Esophagus muscularis mucosa (tissue), 4 donors: ENCODE results near the gene MAGIX. TPM values are rescaled to one million over a fixed set of nuclear protein-coding genes. Genes with fewer than 3 reads are reported as not detected.

Experiments used
- DNase-seq: peaks from one replicate; pipeline ENCODE4 v3.0.0-alpha.2; 2017; ENCODE audit errors: extremely low spot score
- H3K27ac ChIP-seq, 4 donors: fragments of 200-600 bp; sonication (generic); replicated peaks in 1 of 4; 1 replicate in 3 of 4; 2 replicates in 1 of 4; pipeline ENCODE4 v1.5.1; 2016 to 2019; ENCODE audit warnings: mild to moderate bottlenecking in 1 of 4
- H3K27me3 ChIP-seq, 4 donors: fragments of 200-600 bp; sonication (generic); one replicate each; pipeline versions ENCODE4 v1.5.1 to v1.6.0; 2016 to 2019
- H3K36me3 ChIP-seq, 4 donors: fragments of 200-600 bp; sonication (generic); one replicate each; pipeline ENCODE4 v1.5.1; 2016 to 2019
- H3K4me1 ChIP-seq, 4 donors: fragments of 200-600 bp; sonication (generic); one replicate each; pipeline ENCODE4 v1.5.1; 2016 to 2019
- H3K4me3 ChIP-seq, 4 donors: fragments of 200-600 bp; sonication (generic); 1 replicate in 2 of 4; 2 replicates in 2 of 4; pipeline ENCODE4 v1.5.1; 2016 to 2019; ENCODE audit warnings: mild to moderate bottlenecking in 4 of 4, moderate library complexity in 1 of 4
- H3K9me3 ChIP-seq, 4 donors: fragments of 200-600 bp; sonication (generic); 1 replicate in 3 of 4; 2 replicates in 1 of 4; pipeline ENCODE4 v1.5.1; 2016 to 2019
- EP300 ChIP-seq: sonication (generic); formaldehyde crosslinking; IDR thresholded peaks from one replicate; pipeline ENCODE4 v1.6.1; 2017; ENCODE audit warnings: antibody characterized with exemption
- POLR2A ChIP-seq: fragments of 450-650 bp; IDR thresholded peaks from one replicate; pipeline ENCODE4 v1.6.1; 2017; ENCODE audit warnings: antibody characterized with exemption, moderate library complexity, mild to moderate bottlenecking, low read depth
- POLR2AphosphoS5 ChIP-seq, 2 donors: sonication (generic); formaldehyde crosslinking; IDR thresholded peaks; one replicate each; pipeline ENCODE4 v1.6.1; 2017; ENCODE audit warnings: antibody characterized with exemption in 2 of 2
- WGBS: methylation state at CpG from one replicate; pipeline ENCODE4 v1.1.5; 2018; 5-methylcytosine and 5-hydroxymethylcytosine counted together
- intact Hi-C: fragments of 100-400 bp; cut with DNase I; formaldehyde crosslinking; loops from one replicate; pipeline ENCODE4 v1.15.1; 2023
- total RNA-seq, 4 donors: library from RNA; depleted of rRNA; stranded (reverse); fragments of >200 nt; gene quantifications; one replicate each; pipeline versions ENCODE4 v1.1.0 to v1.2.1, GENCODE V29; 2016
- TF ChIP-seq, protein P1 (sequence below), 3 experiments: fragments of 200-600 bp in 2 of 3; fragments of 450-650 bp in 1 of 3; sonication (generic) in 2 of 3; IDR thresholded peaks; one replicate each; pipeline ENCODE4 v1.5.1; 2017 to 2019; ENCODE audit warnings: antibody characterized with exemption in 3 of 3, mild to moderate bottlenecking in 2 of 3, moderate library complexity in 1 of 3

Gene MAGIX
- total RNA-seq, 4 donors from 2014 or later = 1.5 to 4.2 (median 3.6) TPM

- Histone ChIP-seq H3K27me3 (no peaks in the 10 kb centered on the region), H3K4me3 (peak overlapping the region in 1 of 4 donors; percentile 39), H3K27ac (no peak overlapping the region), H3K9me3 (no peaks in the 10 kb centered on the region), H3K4me1 (peaks cover 4 to 16% (median 13%) of the 10 kb centered on the region in 4 donors), H3K36me3 (no peaks in the 10 kb centered on the region)
- 44% methylated on average over 11 of the region's 11 CpGs for WGBS
- no peak for DNase-seq
- intact Hi-C loops = no loop called here
- TF ChIP-seq POLR2A = no peak
- TF ChIP-seq, protein P1, sequence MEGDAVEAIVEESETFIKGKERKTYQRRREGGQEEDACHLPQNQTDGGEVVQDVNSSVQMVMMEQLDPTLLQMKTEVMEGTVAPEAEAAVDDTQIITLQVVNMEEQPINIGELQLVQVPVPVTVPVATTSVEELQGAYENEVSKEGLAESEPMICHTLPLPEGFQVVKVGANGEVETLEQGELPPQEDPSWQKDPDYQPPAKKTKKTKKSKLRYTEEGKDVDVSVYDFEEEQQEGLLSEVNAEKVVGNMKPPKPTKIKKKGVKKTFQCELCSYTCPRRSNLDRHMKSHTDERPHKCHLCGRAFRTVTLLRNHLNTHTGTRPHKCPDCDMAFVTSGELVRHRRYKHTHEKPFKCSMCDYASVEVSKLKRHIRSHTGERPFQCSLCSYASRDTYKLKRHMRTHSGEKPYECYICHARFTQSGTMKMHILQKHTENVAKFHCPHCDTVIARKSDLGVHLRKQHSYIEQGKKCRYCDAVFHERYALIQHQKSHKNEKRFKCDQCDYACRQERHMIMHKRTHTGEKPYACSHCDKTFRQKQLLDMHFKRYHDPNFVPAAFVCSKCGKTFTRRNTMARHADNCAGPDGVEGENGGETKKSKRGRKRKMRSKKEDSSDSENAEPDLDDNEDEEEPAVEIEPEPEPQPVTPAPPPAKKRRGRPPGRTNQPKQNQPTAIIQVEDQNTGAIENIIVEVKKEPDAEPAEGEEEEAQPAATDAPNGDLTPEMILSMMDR (IDR thresholded peaks at IDR 0.05) = no peak
- no peak for TF ChIP-seq POLR2AphosphoS5 (IDR thresholded peaks at IDR 0.05)
- TF ChIP-seq EP300 = no peak
These were observed 36.7 kb downstream of the MAGIX start for GRCh38 chrX:49199315-49199595.

DNA sequence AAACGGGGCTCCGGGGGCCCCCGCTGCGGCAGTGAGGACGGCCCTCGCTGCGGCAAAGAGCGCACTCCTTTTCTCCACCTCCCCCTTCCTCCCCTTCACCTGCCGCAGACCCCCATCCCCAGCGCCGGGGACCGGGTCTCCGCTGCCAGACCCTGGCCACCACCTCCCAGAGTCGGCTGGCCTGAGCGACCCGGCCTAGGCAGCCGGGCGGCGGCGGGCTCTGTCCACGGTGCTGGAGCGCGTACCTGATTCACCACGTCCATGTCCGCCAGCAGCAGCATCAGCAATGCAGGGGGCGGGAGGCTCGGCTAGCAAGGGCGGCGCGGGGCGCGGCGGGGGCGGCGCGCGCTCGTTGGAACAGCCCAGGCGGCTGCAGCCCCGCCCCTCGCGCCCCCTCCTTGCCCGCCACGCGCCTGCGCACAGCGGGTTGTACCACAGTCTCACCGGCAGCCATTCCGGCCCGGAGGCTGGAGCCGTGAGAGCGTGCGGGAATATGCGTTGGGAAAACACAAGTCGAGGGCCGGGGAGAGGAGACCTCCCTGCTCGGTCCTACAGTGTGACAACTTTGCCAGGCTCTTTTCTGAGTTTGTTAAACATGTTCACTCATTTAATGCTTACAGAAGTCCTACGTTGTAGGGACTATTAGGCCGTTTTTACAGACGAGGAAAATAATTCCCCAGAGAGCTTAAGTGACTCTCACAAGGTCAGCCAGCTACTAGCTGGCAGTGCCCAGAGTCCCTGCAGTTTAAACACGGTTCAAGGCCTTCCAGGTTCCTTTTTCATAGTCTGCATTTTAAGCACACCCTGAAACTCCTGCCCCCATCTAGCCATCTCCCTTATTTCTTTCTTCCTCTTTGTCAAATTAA lies 37.6 kb downstream of the MAGIX start, which contains the start of gene SYP:
SYP (minus strand) TSS at position 288 of the 866 bp plus-strand sequence; CDS start at position 281, 7 bp downstream.
- Histone ChIP-seq H3K9me3 (no peaks in the 10 kb centered on the region), H3K36me3 (no peaks in the 10 kb centered on the region), H3K27me3 (no peaks in the 10 kb centered on the region), H3K4me3 (peak within 1 kb of the TSS; percentile 38 to 48 (median 42)), H3K27ac (peak within 1 kb of the TSS; percentile 35 to 78 (median 61)), H3K4me1 (peaks cover 4 to 16% (median 13%) of the 10 kb centered on the region in 4 donors)
- intact Hi-C loops = loop anchor here (5.0 kb wide), 1 partner anchor 37 kb away; the partner anchor contains the start of gene CCDC22
- peak; percentile 95 for DNase-seq
- WGBS = 48% methylated on average over 31 of the region's 61 CpGs
- TF ChIP-seq, protein P1 (IDR thresholded peaks at IDR 0.05) = peak in 1 of 3 experiments; percentile 14
- peak; percentile 42 for TF ChIP-seq POLR2A
- no peak for TF ChIP-seq EP300
- peak; percentile 80 to 92 for TF ChIP-seq POLR2AphosphoS5 (IDR thresholded peaks at IDR 0.05)

GRCh38 chrX:49202022-49202421 lies 39.5 kb downstream of the MAGIX start:
- no peaks in the 10 kb centered on the region for H3K36me3 ChIP-seq
- 82% methylated on average over 2 of the region's 2 CpGs for WGBS
- intact Hi-C loops = loop anchor here (5.0 kb wide), 1 partner anchor 35 kb away; the partner anchor contains the start of gene CCDC22
- H3K27ac ChIP-seq = no peak overlapping the region
- H3K4me3 ChIP-seq = no peak overlapping the region
- peaks cover 0 to 8% (median 0%) of the 10 kb centered on the region in 4 donors for H3K27me3 ChIP-seq
- DNase-seq = no peak
- H3K9me3 ChIP-seq = no peaks in the 10 kb centered on the region
- TF ChIP-seq, protein P1 (IDR thresholded peaks at IDR 0.05) = no peak
- TF ChIP-seq POLR2AphosphoS5 (IDR thresholded peaks at IDR 0.05) = no peak
- no peak for TF ChIP-seq EP300
- TF ChIP-seq POLR2A = no peak
- peaks cover 4 to 16% (median 13%) of the 10 kb centered on the region in 4 donors for H3K4me1 ChIP-seq

- H3K9me3 ChIP-seq = no peaks in the 10 kb centered on the region
- peaks cover 4 to 16% (median 13%) of the 10 kb centered on the region in 4 donors for H3K4me1 ChIP-seq
- DNase-seq = no peak
- peaks cover 0 to 11% (median 0%) of the 10 kb centered on the region in 4 donors for H3K27me3 ChIP-seq
- WGBS = 60% methylated on average over 3 of the region's 3 CpGs
- intact Hi-C loops = loop anchor here (5.0 kb wide), 1 partner anchor 34 kb away; the partner anchor contains the start of gene CCDC22
- no peak overlapping the region for H3K27ac ChIP-seq
- no peak overlapping the region for H3K4me3 ChIP-seq
- no peaks in the 10 kb centered on the region for H3K36me3 ChIP-seq
- TF ChIP-seq, protein P1 (IDR thresholded peaks at IDR 0.05) = no peak
- no peak for TF ChIP-seq POLR2AphosphoS5 (IDR thresholded peaks at IDR 0.05)
- TF ChIP-seq EP300 = no peak
- no peak for TF ChIP-seq POLR2A
These were observed 41.0 kb downstream of the MAGIX start for GRCh38 chrX:49203536-49203935.
